HG02981 (cell line): Measurements from ENCODE around the gene SPART.
"Not testable (repeated sequence)": the region's sequence is repeated elsewhere in the genome, so short reads cannot be mapped to it uniquely, and the experiment has no call there.

ENCODE experiments used
- ATAC-seq: cut with Tn5 transposase; IDR thresholded peaks from one replicate; pipeline ENCODE4 v1.9.1; 2021; ENCODE audit warnings: mild to moderate bottlenecking, moderate library complexity; ENCODE audit not compliant: unreplicated experiment

Gene SPART

GRCh38 chr13:36323951-36324566 lies 22.1 kb downstream of the SPART start:
- ATAC-seq: no peak

GRCh38 chr13:36323408-36323807 lies 22.8 kb downstream of the SPART start:
- no peak for ATAC-seq

GRCh38 chr13:36319793-36320192 lies 26.4 kb downstream of the SPART start:
- not testable (repeated sequence) for ATAC-seq

- no peak for ATAC-seq
These were observed 32.9 kb downstream of the SPART start for GRCh38 chr13:36313047-36313969.

GRCh38 chr13:36310417-36311108 lies 35.6 kb downstream of the SPART start:
- peak; percentile 51 for ATAC-seq

- no peak for ATAC-seq
These were observed 43.9 kb downstream of the SPART start for GRCh38 chr13:36302289-36302688.

- ATAC-seq: not testable (repeated sequence)
These were observed 46.7 kb downstream of the SPART start for GRCh38 chr13:36299469-36299868.

GRCh38 chr13:36298535-36299068 lies 47.6 kb downstream of the SPART start:
- ATAC-seq: no peak

- ATAC-seq: peak; percentile 41
These were observed 48.5 kb downstream of the SPART start, which contains the start of gene CCDC169 for GRCh38 chr13:36297366-36298338. Gene CCDC169, minus strand, starts transcription at chr13:36297814. Its CDS starts 95 bp downstream, at chr13:36297719.

- no peak for ATAC-seq
These were observed 52.1 kb downstream of the SPART start for GRCh38 chr13:36294096-36294495.

- ATAC-seq: no peak
These were observed 52.7 kb downstream of the SPART start for GRCh38 chr13:36293497-36293896.

- no peak for ATAC-seq
These were observed 57.3 kb downstream of the SPART start for GRCh38 chr13:36288794-36289391.

GRCh38 chr13:36286006-36286405 lies 60.2 kb downstream of the SPART start:
- no peak for ATAC-seq

- ATAC-seq: no peak
These were observed 63.3 kb downstream of the SPART start for GRCh38 chr13:36282821-36283432.

- no peak for ATAC-seq
These were observed 70.8 kb downstream of the SPART start for GRCh38 chr13:36275190-36276002.

GRCh38 chr13:36273431-36273830 lies 72.8 kb downstream of the SPART start:
- no peak for ATAC-seq

- ATAC-seq: no peak
These were observed 84.2 kb downstream of the SPART start for GRCh38 chr13:36261976-36262375.

- no peak for ATAC-seq
These were observed 85.2 kb downstream of the SPART start for GRCh38 chr13:36261011-36261410.
